ENCODE results near the gene TGFB3.
"Not testable (repeated sequence)": the region's sequence is repeated elsewhere in the genome, so short reads cannot be mapped to it uniquely, and the experiment has no call there.

Gene TGFB3

GRCh38 chr14:75960231-75960630 is 21.6 kb downstream of the TGFB3 start:
- DNase-seq (ENCODE audit: low read depth, low spot score): no peak

- no peak for DNase-seq (ENCODE audit: low read depth, low spot score)
Observed at GRCh38 chr14:75959031-75959430, 22.8 kb downstream of the TGFB3 start.

DNA sequence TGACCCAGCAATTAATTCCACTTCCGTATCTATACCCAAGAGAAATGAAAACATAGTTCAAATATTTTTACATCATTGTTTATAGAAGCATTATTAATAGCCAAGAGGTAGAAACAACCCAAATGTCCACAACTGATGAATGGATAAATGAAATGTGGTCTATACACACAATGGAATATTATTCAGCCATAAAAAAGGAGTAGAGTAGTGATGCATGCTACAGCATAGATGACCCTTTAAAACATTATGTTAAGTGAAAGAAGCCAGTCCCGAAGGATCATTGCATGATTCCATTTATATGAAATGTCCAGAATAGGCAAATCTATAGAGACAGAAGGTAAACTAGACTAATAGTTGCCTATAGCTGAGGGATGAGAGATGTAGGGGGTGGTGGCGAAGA is 29.3 kb downstream of the TGFB3 start:
- DNase-seq (ENCODE audit: low read depth, low spot score): no peak

- peak; percentile 92 for DNase-seq (ENCODE audit: low read depth, low spot score)
Observed at GRCh38 chr14:75946785-75947184, 35.0 kb downstream of the TGFB3 start.

GRCh38 chr14:75944607-75945241 is 37.1 kb downstream of the TGFB3 start:
- DNase-seq (ENCODE audit: low read depth, low spot score): no peak

DNA sequence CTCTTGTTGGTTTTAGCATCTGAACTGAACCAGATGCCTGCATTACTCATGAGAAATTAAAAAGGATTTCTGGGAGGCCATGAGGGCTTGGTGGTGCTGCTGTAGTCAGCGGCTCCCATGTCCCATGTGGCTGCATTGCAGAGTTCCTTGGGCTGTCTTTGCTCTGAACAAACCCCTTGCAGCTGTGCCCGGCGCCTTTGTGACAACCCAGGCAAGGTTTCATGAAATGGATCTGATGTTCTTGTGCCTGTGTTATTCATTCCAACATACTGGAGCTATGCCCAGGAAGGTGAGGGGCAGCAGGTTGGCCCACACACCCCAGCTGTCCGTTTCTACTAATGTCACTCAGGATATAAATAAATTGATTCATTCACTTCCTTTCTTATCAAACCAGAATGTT is 40.8 kb downstream of the TGFB3 start:
- DNase-seq (ENCODE audit: low read depth, low spot score): no peak

GRCh38 chr14:75939200-75939599 is 42.6 kb downstream of the TGFB3 start:
- DNase-seq (ENCODE audit: low read depth, low spot score): no peak

DNA sequence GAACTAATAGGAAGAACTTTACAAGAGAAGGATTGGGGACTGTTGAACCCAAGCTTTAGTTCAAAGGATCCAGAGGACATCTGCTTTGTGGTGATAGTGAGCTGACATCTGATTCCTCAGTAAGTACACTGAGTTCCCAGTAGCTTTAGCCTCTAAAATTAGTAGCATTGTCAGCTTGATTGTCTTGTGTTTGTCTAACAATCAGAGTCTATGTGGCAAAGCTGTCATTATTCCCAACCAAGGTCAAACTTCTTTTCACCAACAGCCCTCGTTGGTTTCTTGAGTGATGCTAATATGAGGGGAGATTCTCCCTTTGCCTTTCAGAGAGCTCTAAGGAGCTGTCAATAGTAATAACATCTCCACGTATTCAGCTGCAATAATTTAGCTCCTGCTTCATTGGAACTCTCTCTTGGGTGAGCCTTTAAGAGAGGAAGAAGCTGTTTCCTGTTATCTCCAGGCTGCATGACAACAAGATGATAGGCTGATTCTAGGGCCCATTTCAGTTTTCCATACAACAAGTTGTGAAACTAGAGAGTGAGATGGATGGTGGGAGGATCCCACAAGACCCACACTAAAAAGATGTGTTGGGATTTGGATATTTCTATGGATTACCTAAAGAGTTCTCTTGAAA is 46.7 kb downstream of the TGFB3 start:
- DNase-seq (ENCODE audit: low read depth, low spot score): no peak

DNA sequence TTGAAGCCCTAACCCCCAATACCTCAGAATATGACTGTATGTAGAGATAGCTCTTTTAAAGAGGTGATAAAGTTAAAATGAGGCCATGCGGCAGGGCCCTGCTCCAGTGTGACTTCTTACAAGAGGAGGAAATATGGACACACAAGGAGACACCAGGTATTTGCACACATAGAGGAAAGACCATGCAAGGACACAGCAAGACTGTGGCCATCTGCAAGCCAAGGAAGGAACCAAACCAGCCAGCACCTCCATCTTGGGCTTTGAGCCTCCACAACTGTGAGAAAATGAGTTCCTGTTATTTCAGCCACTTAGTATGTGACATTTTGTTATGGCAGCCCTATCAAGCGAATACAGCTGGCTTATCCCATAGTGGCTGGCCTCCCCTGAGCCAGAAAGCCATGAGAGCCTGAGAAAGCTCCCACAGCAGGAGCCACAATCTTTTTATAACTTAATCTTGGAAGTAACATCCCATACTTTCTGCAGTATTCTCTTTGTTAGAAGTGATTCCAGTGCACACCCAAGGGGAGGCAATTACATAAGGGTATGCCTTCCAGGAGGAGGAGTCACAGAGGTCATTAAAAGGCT is 48.0 kb downstream of the TGFB3 start:
- DNase-seq (ENCODE audit: low read depth, low spot score): no peak

GRCh38 chr14:75928690-75929181 is 53.1 kb downstream of the TGFB3 start:
- no peak for DNase-seq (ENCODE audit: low read depth, low spot score)

DNA sequence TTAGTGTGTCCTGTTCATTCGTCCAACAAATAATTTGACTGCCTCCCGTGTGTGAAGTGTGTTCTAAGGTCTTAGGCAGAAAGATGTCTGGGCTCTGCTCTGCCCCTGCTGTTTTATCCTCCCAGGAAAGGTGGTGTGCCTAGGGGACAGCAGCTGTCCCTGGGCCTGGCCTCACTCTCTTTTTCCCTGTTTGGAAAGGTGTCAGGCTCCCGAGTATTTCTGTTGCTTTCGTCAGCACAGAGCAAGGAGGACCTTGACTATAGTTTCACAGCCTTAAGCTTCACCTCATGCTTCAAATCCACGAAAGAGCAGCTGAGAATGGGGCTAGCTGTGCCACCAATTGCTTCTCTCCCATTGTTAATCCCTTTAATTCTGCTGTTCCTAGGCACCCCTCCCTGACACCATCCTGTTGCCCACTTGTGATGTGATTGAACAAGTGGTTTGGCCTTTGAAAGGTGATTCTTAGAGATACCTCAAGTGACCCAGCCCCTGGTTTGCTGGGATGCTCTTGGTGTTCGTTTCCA is 54.2 kb downstream of the TGFB3 start:
- no peak for DNase-seq (ENCODE audit: low read depth, low spot score)

- DNase-seq (ENCODE audit: low read depth, low spot score): no peak
Observed at GRCh38 chr14:75926431-75927115, 55.2 kb downstream of the TGFB3 start.

GRCh38 chr14:75925141-75925840 is 56.5 kb downstream of the TGFB3 start:
- DNase-seq (ENCODE audit: low read depth, low spot score): not testable (repeated sequence)

GRCh38 chr14:75920421-75920820 is 61.4 kb downstream of the TGFB3 start:
- not testable (repeated sequence) for DNase-seq (ENCODE audit: low read depth, low spot score)

DNA sequence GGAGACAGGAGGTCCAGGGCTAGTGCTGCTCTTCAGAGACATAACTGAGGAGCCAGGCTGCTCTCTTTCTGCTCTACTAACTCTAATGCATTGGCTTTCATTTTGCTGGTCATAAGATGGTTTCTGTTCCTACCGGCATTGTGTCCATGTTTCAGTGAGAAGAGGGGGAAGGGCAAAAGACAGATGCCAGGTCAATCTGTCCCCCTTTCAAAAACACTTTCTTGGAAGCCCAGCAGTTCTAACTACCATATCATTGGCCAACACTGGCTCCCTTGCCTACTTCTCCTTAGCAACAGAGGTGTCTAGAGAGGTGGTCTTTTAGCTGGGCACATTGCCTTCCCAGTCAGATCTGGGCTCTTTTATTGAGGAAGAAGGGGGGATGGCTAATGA is 63.9 kb downstream of the TGFB3 start:
- no peak for DNase-seq (ENCODE audit: low read depth, low spot score)

DNA sequence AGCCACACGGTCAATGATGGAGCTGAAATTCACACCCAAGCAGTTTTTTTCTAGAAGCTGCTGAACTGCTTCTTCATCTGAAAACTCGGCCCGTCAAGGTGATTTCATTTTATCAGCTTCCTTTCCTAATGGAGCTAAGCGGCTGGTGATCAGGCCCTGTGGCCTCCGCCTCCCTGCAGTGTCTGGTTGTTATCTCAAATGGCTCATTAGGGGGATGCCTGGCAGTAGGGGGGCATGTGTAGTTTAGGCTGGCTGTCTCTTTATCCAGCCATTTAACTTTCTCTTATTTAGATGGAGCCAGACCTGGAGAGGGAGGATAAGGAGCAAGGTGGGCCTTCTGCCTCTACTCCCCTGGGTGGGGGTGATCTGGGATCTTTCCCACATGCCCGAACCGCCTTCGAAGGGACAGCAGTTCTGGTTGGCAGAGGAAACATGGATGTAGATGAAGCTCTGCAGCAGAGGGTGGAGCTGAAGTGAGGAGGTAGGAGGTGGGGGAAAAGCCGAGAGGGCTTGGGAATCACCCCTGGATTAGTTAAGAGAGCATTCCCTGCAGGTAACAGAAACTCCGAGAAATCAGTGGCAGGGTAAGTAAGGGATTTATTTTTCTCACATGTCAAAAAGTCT is 64.4 kb downstream of the TGFB3 start:
- DNase-seq (ENCODE audit: low read depth, low spot score): peak; percentile 36

DNA sequence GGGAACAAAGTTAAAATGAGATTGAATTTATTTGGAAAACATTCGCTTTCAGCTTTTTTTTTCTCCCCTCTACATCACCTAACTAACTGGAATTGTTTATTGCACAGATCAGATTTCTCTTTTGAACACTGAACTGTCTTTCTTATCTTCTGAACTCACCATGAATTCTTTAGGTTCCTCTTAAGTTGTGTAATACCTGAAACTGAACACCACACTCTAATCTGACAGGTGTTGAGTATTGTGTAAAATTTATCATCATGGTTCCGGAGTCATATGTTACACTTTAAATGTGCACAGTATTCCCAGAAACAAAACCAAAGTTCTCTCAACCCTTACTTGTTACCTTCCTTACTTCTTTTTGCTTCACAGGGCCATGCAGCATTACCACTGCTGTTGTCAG is 66.8 kb downstream of the TGFB3 start:
- no peak for DNase-seq (ENCODE audit: low read depth, low spot score)

DNA sequence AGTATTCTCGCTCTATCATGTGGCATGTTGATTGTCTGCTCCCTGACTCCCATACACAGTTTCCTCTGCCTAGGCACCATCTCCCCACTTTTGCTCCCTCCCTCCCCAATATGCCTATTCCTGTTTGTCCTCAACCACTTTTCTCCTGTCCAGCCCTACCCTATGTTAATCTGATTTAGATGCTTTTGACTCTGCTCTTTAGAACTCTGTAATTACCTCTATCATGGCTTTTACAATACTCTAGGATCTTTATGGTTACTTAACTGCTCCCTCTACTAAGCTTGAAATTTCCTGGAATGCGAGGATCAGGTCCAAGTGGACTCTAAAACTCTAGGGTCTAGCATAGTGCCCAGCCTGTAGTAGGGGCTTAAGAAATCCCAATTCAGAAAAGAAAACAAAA is 68.6 kb downstream of the TGFB3 start:
- DNase-seq (ENCODE audit: low read depth, low spot score): no peak

DNA sequence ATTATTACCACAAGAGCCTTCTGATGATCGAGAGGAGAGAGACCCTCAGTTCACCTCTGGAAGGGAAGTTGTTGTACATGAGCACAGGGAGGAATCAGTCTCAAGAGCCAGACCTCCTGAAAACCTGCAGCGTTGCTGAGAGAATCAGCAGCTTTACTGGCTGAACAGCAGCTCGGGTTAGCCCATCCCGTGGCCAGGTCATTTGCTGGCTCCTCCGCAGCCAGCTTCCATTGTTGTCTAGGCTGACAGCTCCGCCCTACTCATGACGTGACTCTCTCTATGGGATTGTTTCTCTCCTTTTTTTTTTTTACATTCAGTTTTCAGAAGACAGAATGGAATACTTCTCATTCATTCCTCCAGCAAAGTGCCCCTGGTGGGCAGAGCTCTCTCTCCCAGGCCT is 69.9 kb downstream of the TGFB3 start:
- peak; percentile 79 for DNase-seq (ENCODE audit: low read depth, low spot score)

DNA sequence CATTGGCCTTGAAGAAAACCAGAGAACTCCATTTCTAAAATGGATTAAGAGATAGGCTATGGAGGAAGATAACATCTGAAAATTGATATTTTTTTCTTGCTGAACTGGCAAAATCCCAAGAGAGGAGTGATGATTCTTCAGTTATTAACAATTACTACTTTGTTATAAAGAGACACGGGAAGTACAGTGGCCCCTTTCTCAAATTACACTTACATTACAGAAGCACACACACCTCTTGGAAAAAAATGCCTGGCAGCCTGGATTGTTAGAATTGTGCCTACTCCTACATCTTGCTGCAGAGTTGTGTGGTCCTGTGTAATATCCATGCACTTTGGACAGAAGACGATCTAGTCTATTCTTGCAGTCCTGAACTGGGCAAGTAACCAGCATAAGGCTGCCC is 71.7 kb downstream of the TGFB3 start:
- no peak for DNase-seq (ENCODE audit: low read depth, low spot score)

DNA sequence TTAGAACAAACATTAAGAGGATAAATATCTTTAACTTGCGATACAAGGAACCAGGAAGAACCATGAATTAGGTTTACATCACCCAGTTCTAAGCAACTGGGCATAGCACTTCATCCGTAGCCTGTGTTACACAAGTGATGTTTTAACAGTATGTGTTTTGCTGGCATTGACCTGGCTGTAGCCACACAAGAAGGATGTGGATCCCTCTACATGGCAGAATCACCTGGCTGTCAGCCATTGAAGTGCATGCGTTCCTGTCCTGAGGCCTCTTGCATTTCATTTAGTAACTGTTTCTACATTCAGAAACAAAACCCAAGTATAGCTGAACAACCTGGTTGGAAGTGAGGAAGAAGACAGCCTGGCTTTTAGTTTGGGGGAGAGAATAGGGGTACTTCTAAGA is 72.2 kb downstream of the TGFB3 start:
- no peak for DNase-seq (ENCODE audit: low read depth, low spot score)
